ENCODE data around the gene CDK5.
A peak's percentile ranks its signal among the peaks of the same experiment; 100 is the strongest.
"Not testable (repeated sequence)": the region's sequence is repeated elsewhere in the genome, so short reads cannot be mapped to it uniquely, and the experiment has no call there.

Gene CDK5

GRCh38 chr7:151032936-151033863 is 24.5 kb downstream of the CDK5 start:
- DNase-seq = no peak

- no peak for DNase-seq
These were observed 26.7 kb downstream of the CDK5 start for GRCh38 chr7:151031011-151031410.

GRCh38 chr7:151028948-151029501 is 28.7 kb downstream of the CDK5 start:
- no peak for DNase-seq

- peak; percentile 91 to 99 (median 95) for DNase-seq
These were observed 29.4 kb downstream of the CDK5 start, which contains the start of gene ABCB8 for GRCh38 chr7:151028131-151028947. Gene ABCB8, plus strand, starts transcription at chr7:151028450. Its CDS starts 66 bp downstream, at chr7:151028516.

DNA sequence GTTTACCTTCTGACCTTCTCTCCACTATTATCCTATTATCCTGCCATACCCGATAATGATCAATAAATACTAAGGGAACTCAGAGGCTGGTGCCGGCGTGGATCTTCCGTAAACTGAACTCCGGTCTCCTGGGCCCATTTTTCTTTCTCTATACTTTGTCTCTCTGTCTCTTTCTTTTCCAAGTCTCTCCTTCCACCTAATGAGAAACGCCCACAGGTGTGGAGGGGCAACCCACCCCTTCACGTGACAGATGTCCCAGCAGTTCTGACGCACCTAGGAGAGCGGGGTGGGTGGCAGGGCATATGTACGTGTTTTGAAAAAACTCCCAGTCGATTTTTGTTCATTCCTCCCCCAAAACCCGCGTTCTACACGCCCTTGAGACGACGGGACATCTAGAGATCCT is 30.0 kb downstream of the CDK5 start:
- not testable (repeated sequence) for DNase-seq

- DNase-seq = not testable (repeated sequence)
These were observed 30.6 kb downstream of the CDK5 start for GRCh38 chr7:151026771-151027727.

GRCh38 chr7:151025924-151026671 is 31.6 kb downstream of the CDK5 start:
- DNase-seq = no peak

DNA sequence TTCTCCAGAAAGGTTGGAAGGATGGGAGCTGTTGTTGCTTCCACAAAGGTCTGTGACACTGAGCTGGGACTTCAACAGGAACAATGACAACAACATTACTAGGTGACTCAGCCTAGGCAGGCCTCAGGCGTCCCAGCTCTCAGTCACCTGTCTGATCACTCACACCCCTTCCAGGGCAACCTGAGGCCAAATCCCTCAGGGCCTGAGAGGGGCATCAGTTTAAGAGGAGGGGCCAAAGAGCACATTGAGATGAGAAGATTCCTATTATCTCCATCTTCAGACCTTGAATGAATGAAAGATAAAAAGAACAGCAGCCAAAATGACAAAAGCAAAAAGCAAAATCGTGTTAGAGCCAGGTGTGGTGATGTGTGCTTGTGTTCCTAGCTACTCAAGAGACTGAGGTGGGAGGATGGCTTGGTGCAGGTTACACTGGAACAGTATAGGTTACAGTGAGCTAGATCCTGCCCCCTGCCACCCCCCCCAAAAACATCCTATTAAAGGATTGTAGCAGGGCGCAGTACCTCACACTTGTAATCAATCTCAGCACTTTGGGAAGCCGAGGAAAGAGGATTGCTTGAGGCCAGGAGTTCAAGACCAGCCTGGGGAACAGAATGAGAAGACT is 33.2 kb downstream of the CDK5 start, which contains the start of gene ATG9B:
TSS of gene ATG9B (minus strand) at position 60 of the 622 bp plus-strand sequence. CDS start 71 bp downstream, outside the sequence.
- DNase-seq = no peak

DNA sequence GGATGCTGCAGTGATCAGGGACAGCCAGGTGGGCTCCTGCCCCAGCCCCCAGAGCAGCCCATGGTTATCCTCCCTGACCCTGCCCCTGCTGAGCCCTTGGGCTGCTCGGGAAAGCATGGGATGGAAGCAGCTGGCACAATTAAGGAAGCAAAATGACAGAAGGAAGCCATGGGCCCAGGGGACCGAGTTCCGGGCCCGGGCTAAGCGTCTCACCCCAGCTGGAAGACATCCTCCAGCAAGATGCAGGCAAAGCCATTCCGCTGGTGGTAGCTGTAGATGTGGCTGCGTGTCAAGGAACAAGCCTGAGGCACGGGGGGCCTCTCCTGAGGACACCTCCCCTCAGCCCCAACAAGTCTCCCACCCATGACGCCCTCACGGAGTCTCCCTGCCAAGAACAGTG is 34.5 kb downstream of the CDK5 start:
- DNase-seq = no peak

GRCh38 chr7:151020231-151020630 is 37.5 kb downstream of the CDK5 start:
- no peak for DNase-seq

GRCh38 chr7:151019130-151019447 is 38.6 kb downstream of the CDK5 start:
- no peak for DNase-seq

DNA sequence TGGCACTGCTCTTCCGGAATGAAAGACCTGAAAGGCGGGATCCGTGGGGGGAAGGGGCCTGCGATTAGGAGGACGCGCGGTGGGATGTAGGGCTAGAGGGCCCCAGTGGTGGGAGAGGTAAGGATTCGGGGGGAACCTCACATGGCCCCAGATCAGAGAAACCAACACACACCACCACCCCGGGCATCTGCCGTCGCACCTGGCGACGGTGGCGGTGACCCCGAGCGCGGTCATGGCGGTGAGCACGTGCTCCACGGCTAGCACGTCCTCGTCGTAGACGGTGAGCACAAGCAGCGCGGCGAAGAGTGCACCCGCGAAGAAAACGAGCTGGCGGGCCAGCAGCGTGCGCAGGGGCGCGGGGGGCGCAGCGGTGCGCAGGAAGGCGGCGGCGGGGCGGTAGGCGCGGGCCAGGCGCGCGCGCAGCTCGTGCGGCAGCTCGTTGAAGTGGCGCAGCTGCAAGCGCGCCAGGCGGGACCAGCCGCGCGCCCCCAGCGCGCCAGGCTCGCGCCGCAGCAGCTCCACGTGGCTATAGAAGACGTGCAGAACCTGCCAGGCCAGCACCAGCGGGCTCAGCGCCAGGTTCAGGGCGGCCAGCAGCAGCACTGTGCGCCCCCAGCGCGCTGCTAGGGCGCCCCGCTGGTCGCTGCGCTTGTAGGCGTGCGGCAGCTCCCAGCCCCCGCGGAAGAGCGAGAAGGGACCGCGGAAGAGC is 39.1 kb downstream of the CDK5 start:
- peak in 2 of 5 donors; percentile 34 to 53 for DNase-seq

GRCh38 chr7:151017953-151018420 is 39.7 kb downstream of the CDK5 start:
- DNase-seq = peak; percentile 56 to 73 (median 72)

DNA sequence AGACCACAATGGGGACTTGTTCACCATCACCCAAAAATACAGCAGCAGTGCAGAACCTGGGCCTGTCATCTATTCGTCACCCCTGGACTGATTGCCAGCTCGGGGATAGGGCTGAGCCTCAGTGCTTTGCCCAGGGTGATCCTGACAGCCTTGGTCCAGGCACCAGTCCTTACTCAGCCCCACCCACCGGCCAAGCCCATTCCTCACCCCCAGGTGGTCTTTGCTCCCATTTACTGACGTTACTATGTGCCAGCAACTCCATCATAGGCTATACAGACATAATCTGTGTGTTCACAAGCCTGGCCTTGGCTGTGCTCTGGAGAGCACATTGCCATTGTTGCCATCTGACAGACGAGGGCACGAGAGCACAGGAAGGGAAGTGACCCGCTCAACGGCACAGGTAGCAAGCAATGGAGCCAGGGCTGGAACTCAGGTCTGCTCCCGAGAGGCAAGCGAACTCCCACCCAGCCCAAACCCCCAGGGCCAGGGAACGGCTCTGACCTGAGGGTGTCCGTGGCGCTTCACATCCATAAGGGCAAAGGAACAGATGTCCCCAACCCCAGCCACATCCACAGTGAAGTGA is 40.2 kb downstream of the CDK5 start:
- DNase-seq = no peak

- no peak for DNase-seq
These were observed 40.8 kb downstream of the CDK5 start for GRCh38 chr7:151016942-151017341.

GRCh38 chr7:151016505-151016904 is 41.2 kb downstream of the CDK5 start:
- no peak for DNase-seq

DNA sequence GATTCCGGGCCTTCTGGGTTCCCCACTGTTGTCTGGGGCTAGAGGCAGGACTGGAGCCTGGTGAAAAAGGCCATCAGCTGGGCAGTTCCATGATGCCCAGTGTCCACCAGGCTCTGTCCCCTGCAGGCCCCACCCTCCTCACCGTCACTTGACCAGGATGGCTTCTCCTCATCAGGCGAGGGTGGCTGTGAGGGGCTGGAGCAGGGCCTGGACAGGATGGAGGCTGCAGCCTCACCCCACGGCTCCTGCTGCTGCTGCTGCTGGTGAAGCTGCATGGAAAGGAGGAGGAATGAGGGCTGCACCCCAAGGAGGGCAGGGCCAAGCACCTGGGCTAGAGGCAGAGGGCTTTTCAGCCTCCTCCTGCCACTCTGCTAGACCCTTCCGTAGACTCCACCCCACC is 41.7 kb downstream of the CDK5 start:
- DNase-seq = no peak

GRCh38 chr7:151014950-151015349 is 42.7 kb downstream of the CDK5 start:
- DNase-seq = peak in 1 of 5 donors; percentile 78

- peak; percentile 89 to 97 (median 95) for DNase-seq
These were observed 43.8 kb downstream of the CDK5 start for GRCh38 chr7:151013733-151014497.

Measured in T-helper 1 cell (primary cell).